CD4-positive, alpha-beta T cell (primary cell): Measurements from ENCODE around the gene SLC37A3. TPM values are rescaled to one million over a fixed set of nuclear protein-coding genes. Genes with fewer than 3 reads are reported as not detected.

Experiments
- ATAC-seq: fragments of 200-7000 bp; cut with Tn5 transposase; one replicate; pipeline ENCODE4 v1.10.0; 2022; ENCODE audit warnings: mild to moderate bottlenecking; ENCODE audit not compliant: poor library complexity
- CTCF ChIA-PET: fragments of 350-600 bp; sonication (Branson Sonifier 250); formaldehyde crosslinking; loops from one replicate; lab custom pipeline; 2021; ENCODE audit warnings: antibody characterized with exemption, inconsistent platforms; lab: Charles Lee
- POLR2A ChIA-PET: fragments of 350-600 bp; sonication (Branson Sonifier 250); formaldehyde crosslinking; loops from one replicate; lab custom pipeline; 2021; ENCODE audit warnings: antibody characterized with exemption, inconsistent platforms; lab: Charles Lee
- DNase-seq, 14 experiments: peaks; one replicate each; pipeline ENCODE4 v3.0.0-alpha.2; 2013 to 2020; ENCODE audit warnings: mixed read lengths in 2 of 14
- H3K27ac ChIP-seq, 2 donors: one replicate each; pipeline versions ENCODE4 v1.5.1 to v1.7.0; 2013; ENCODE audit warnings: low read length in 2 of 2, low read depth in 1 of 2, mild to moderate bottlenecking in 1 of 2
- H3K27me3 ChIP-seq, 2 experiments: 1 replicate in 1 of 2; 2 replicates in 1 of 2; pipeline versions ENCODE4 v1.6.1 to v1.7.0; 2013; ENCODE audit warnings: low read length in 2 of 2, control low read depth in 1 of 2, mild to moderate bottlenecking in 1 of 2, moderate library complexity in 1 of 2; ENCODE audit not compliant: insufficient read depth in 2 of 2, control insufficient read depth in 1 of 2
- H3K36me3 ChIP-seq: one replicate; pipeline ENCODE4 v1.6.1; 2013; ENCODE audit warnings: low read length, control low read depth; ENCODE audit not compliant: insufficient read depth
- H3K4me1 ChIP-seq: one replicate; pipeline ENCODE4 v1.6.1; 2013; ENCODE audit warnings: low read length, control low read depth; ENCODE audit not compliant: insufficient read depth
- H3K4me3 ChIP-seq: one replicate; pipeline ENCODE4 v1.5.1; 2013; ENCODE audit warnings: mild to moderate bottlenecking, low read length, moderate library complexity
- H3K9me3 ChIP-seq, 2 experiments: 1 replicate in 1 of 2; 2 replicates in 1 of 2; pipeline versions ENCODE4 v1.6.1 to v1.7.0; 2013; ENCODE audit warnings: low read length in 2 of 2, mild to moderate bottlenecking in 2 of 2, control low read depth in 1 of 2, moderate library complexity in 1 of 2; ENCODE audit not compliant: control insufficient read depth in 1 of 2, insufficient read depth in 1 of 2
- H3K27ac Mint-ChIP-seq: one replicate; pipeline ENCODE4 v1.8.0; 2020; ENCODE audit warnings: mixed read lengths
- H3K27me3 Mint-ChIP-seq: one replicate; pipeline ENCODE4 v1.8.0; 2021; ENCODE audit warnings: mixed read lengths
- H3K36me3 Mint-ChIP-seq: one replicate; pipeline ENCODE4 v1.8.0; 2021; ENCODE audit warnings: low read depth, mixed read lengths
- H3K4me1 Mint-ChIP-seq: one replicate; pipeline ENCODE4 v1.8.0; 2021; ENCODE audit warnings: low read depth, mixed read lengths
- H3K4me3 Mint-ChIP-seq: one replicate; pipeline ENCODE4 v1.8.0; 2020; ENCODE audit warnings: mild to moderate bottlenecking, mixed read lengths
- H3K9me3 Mint-ChIP-seq: one replicate; pipeline ENCODE4 v1.8.0; 2020; ENCODE audit warnings: mixed read lengths
- intact Hi-C, 2 experiments: fragments of 100-400 bp; cut with DNase I in 1 of 2; cut with micrococcal nuclease in 1 of 2; formaldehyde crosslinking; loops; one replicate each; pipeline versions ENCODE4 v1.15.1 to v1.9.0; 2023 to 2025; cut with DNase I, micrococcal nuclease
- total RNA-seq, 174 experiments: library from RNA in 2 of 174; stranded (reverse) in 2 of 174; gene quantifications; one replicate each; pipeline ENCODE4 v1.2.3 and lab custom pipeline; 2021 to 2026
- TF ChIP-seq, protein P1 (sequence below): fragments of 200-600 bp; IDR thresholded peaks from one replicate; pipeline ENCODE4 v1.8.0; 2022; ENCODE audit warnings: antibody characterized with exemption, mild to moderate bottlenecking

Gene SLC37A3
- total RNA-seq, 2 experiments from 2014 or later, result 23.5 to 25.6 TPM

DNA sequence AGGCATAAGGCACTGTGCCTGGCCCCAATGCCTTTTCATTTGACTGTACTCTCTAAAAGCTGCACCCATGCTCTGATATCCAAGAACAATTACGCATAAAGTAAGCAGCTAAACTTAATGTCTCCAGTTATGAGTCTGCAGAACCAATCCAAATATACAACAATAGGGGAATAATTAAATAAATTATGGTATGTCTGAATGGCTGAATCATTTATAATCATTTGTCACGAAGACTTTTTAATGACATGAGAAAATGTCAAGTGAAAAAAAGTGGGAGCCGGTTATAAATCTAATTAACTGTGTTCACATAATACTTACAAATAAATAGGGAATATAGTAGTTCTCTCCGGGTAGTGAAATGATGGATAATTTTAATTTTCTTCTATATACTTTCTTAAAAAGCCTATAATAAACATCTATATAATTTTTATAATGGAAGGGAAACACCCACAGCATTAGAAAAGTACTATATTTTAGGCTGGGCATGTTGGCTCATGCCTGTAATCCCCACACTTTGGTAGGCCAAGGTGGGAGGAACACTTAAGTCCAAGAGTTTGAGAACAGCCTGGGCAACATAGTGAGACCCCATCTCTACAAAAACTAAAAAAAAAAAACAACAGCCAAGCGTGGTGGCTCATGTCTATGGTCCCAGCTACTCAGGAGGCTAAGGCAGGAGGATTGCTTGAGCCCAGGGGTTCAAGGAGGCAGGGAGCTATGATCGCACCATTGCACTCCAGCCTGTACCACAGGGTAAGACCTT is 14.2 kb downstream of the SLC37A3 start:
- Histone ChIP-seq H3K36me3 (peaks cover 32% of the 10 kb centered on the region), H3K4me3 (no peak overlapping the region), H3K4me1 (peaks cover 4% of the 10 kb centered on the region), H3K27me3 (no peaks in the 10 kb centered on the region), H3K9me3 (no peaks in the 10 kb centered on the region), H3K27ac (no peak overlapping the region)
- no peak overlapping the region for H3K4me3 Mint-ChIP-seq
- POLR2A ChIA-PET, result no interaction called here
- peaks cover 16% of the 10 kb centered on the region for H3K4me1 Mint-ChIP-seq
- H3K36me3 Mint-ChIP-seq, result peaks cover 26% of the 10 kb centered on the region
- ATAC-seq (no peak), DNase-seq (no peak)
- no peaks in the 10 kb centered on the region for H3K9me3 Mint-ChIP-seq
- H3K27ac Mint-ChIP-seq, result no peak overlapping the region
- TF ChIP-seq, protein P1, sequence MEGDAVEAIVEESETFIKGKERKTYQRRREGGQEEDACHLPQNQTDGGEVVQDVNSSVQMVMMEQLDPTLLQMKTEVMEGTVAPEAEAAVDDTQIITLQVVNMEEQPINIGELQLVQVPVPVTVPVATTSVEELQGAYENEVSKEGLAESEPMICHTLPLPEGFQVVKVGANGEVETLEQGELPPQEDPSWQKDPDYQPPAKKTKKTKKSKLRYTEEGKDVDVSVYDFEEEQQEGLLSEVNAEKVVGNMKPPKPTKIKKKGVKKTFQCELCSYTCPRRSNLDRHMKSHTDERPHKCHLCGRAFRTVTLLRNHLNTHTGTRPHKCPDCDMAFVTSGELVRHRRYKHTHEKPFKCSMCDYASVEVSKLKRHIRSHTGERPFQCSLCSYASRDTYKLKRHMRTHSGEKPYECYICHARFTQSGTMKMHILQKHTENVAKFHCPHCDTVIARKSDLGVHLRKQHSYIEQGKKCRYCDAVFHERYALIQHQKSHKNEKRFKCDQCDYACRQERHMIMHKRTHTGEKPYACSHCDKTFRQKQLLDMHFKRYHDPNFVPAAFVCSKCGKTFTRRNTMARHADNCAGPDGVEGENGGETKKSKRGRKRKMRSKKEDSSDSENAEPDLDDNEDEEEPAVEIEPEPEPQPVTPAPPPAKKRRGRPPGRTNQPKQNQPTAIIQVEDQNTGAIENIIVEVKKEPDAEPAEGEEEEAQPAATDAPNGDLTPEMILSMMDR, result no peak
- H3K27me3 Mint-ChIP-seq, result no peaks in the 10 kb centered on the region
- CTCF ChIA-PET, result interaction anchor here (1.4 kb wide), 1 partner anchor 8 kb away, joined by 3 read pairs; no protein-coding TSS in a partner anchor
- intact Hi-C loops, result loop anchor here in 1 of 2 experiments (5.0 kb wide), 1 partner anchor 38 kb away; no protein-coding TSS in a partner anchor

DNA sequence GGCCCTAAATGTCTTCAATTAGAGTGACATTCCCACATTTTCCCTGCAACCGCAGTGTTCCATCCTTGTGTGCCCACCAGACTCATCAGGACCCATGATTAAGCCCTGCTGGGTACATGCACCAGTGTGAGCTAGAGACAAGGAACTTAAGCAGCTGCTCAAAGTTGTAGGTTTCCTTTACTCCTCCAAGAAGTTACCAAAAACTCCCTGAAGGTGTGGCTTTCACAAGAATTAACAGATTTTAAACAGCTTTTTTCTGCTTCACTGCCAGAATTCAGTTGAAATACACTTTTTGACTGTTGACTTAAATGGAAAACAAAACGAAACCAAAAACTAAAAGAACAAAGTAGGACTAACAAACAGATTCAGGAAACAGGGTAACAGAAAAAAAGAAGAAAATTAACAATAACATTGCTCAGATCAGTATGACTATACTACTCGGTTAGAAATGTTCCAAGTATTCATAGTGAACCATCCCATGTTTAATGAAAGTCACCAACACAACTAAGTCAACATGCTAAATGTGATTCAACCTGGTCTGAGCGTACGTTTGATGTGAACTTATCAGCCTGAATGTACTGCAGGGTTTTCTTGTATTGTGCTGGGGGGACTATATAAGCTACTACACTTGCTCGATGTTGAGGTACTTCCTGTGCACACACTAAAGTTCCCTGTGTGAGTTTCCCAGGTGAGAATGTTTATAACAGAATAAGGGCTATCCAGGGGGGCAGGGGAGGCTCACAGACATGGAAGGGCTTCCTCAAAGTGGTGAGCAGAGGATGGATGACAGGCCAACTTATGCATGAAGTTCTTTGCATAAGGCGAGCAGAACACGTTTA is 22.2 kb downstream of the SLC37A3 start:
- no peaks in the 10 kb centered on the region for H3K9me3 Mint-ChIP-seq
- ATAC-seq (peak; percentile 93), DNase-seq (peak in 6 of 14 experiments; percentile 8 to 57 (median 32))
- H3K27me3 Mint-ChIP-seq, result no peaks in the 10 kb centered on the region
- ChIA-PET CTCF (interaction anchor here (0.9 to 1.6 kb wide), 2 partner anchors 9 to 774 kb away, joined by 3 read pairs; no protein-coding TSS in a partner anchor), POLR2A (interaction anchor here (1.0 to 3.0 kb wide), 11 partner anchors 10 to 1016 kb away, joined by 3 to 18 read pairs (median 6); partner anchors contain the start of genes KDM7A, LUC7L2, RAB19 and SLC37A3)
- Histone ChIP-seq H3K4me1 (peaks cover 22% of the 10 kb centered on the region), H3K4me3 (peak overlapping the region; percentile 44), H3K9me3 (no peaks in the 10 kb centered on the region), H3K27ac (peak overlapping the region; percentile 3 to 79), H3K36me3 (peaks cover 26% of the 10 kb centered on the region), H3K27me3 (no peaks in the 10 kb centered on the region)
- H3K4me1 Mint-ChIP-seq, result peaks cover 12% of the 10 kb centered on the region
- intact Hi-C loops, result no loop called here
- peaks cover 37% of the 10 kb centered on the region for H3K36me3 Mint-ChIP-seq
- H3K4me3 Mint-ChIP-seq, result peak overlapping the region; percentile 89
- peak overlapping the region; percentile 96 for H3K27ac Mint-ChIP-seq
- TF ChIP-seq, protein P1, result no peak

DNA sequence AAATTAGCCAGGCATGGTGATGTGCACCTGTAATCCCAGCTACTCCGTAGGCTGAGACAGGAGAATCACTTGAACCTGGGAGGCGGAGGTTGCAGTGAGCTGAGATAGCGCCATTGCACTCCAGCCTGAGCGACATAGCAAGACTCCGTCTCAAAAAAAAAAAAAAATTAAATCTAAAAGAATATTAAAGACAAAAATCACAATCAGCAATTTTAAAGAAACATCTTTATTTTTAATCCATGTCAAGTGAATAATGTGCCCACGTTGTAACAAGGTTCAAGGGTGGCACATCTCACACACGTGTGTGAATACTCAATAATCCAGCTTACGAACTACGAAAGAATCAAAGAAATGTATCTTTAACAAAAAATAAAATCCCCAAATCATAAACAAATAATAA is 23.0 kb downstream of the SLC37A3 start:
- Mint-ChIP-seq H3K4me1 (peaks cover 12% of the 10 kb centered on the region), H3K4me3 (peak overlapping the region; percentile 89), H3K27ac (peak overlapping the region; percentile 96), H3K36me3 (peaks cover 41% of the 10 kb centered on the region), H3K27me3 (no peaks in the 10 kb centered on the region), H3K9me3 (no peaks in the 10 kb centered on the region)
- ATAC-seq (no peak), DNase-seq (no peak)
- TF ChIP-seq, protein P1, result no peak
- no peaks in the 10 kb centered on the region for H3K9me3 ChIP-seq
- peak overlapping the region; percentile 44 for H3K4me3 ChIP-seq
- POLR2A ChIA-PET, result interaction anchor here (1.0 to 3.0 kb wide), 8 partner anchors 10 to 1015 kb away, joined by 3 to 18 read pairs (median 8); partner anchors contain the start of genes KDM7A, LUC7L2, RAB19 and SLC37A3
- H3K36me3 ChIP-seq, result peaks cover 23% of the 10 kb centered on the region
- CTCF ChIA-PET, result interaction anchor here (0.9 to 1.6 kb wide), 2 partner anchors 9 to 773 kb away, joined by 3 read pairs; no protein-coding TSS in a partner anchor
- peaks cover 22% of the 10 kb centered on the region for H3K4me1 ChIP-seq
- no peaks in the 10 kb centered on the region for H3K27me3 ChIP-seq
- peak overlapping the region; percentile 3 to 79 for H3K27ac ChIP-seq
- intact Hi-C loops, result no loop called here
